ENCODE measurements around the gene RGS6. TPM values are rescaled to one million over a fixed set of nuclear protein-coding genes. Genes with fewer than 3 reads are reported as not detected.

RGS6 gene
- total and polyA plus RNA-seq, 4 donors, result 0.06 to 5.3 (median 0.17) TPM; not detected in 1

- H3K4me1 ChIP-seq (ENCODE audit: control insufficient read depth in 4 of 4, insufficient read depth in 4 of 4, low read length in 3 of 4), result no peaks in the 10 kb centered on the region
- no peaks in the 10 kb centered on the region for H3K27me3 ChIP-seq (ENCODE audit: control insufficient read depth in 4 of 4, insufficient read depth in 4 of 4, low read length in 3 of 4)
- no peaks in the 10 kb centered on the region for H3K9me3 ChIP-seq (ENCODE audit: control insufficient read depth in 4 of 4, low read length in 3 of 4)
- TF ChIP-seq YY1 (IDR thresholded peaks at IDR 0.05), result no peak
- TF ChIP-seq GABPA (IDR thresholded peaks at IDR 0.05 in 1 of 2, conservative IDR thresholded peaks at IDR 0.05 in 1 of 2), result no peak
- no peak for DNase-seq (ENCODE audit: low spot score)
- 94% methylated on average over 12 of the region's 12 CpGs for WGBS
- no peaks in the 10 kb centered on the region for H3K36me3 ChIP-seq (ENCODE audit: control insufficient read depth in 4 of 4, insufficient read depth in 3 of 4, low read depth in 1 of 4, low read length in 3 of 4)
- no peak overlapping the region for H3K4me3 ChIP-seq (ENCODE audit: low read depth in 1 of 3, low read length in 3 of 3)
- H3K27ac ChIP-seq (ENCODE audit: low read depth in 1 of 2, low read length in 2 of 2), result no peak overlapping the region
- H3K9ac ChIP-seq (ENCODE audit: low read depth in 1 of 2, low read length in 2 of 2), result no peak overlapping the region
Observed at GRCh38 chr14:72560889-72561493, 628.8 kb downstream of the RGS6 start.

- H3K4me1 ChIP-seq (ENCODE audit: control insufficient read depth in 4 of 4, insufficient read depth in 4 of 4, low read length in 3 of 4), result no peaks in the 10 kb centered on the region
- no peaks in the 10 kb centered on the region for H3K9me3 ChIP-seq (ENCODE audit: control insufficient read depth in 4 of 4, low read length in 3 of 4)
- H3K36me3 ChIP-seq (ENCODE audit: control insufficient read depth in 4 of 4, insufficient read depth in 3 of 4, low read depth in 1 of 4, low read length in 3 of 4), result no peaks in the 10 kb centered on the region
- DNase-seq (ENCODE audit: low spot score), result no peak
- H3K4me3 ChIP-seq (ENCODE audit: low read depth in 1 of 3, low read length in 3 of 3), result no peak overlapping the region
- no peak for TF ChIP-seq REST (IDR thresholded peaks at IDR 0.05)
- TF ChIP-seq CTCF (IDR thresholded peaks at IDR 0.05; ENCODE audit: low read depth, low read length, missing input control), result no peak
- no peak for TF ChIP-seq EGR1 (IDR thresholded peaks at IDR 0.05; ENCODE audit: low read depth in 2 of 2)
- TF ChIP-seq YY1 (IDR thresholded peaks at IDR 0.05), result no peak
- TF ChIP-seq MAX (IDR thresholded peaks at IDR 0.05), result no peak
- TF ChIP-seq HNF4G (IDR thresholded peaks at IDR 0.05), result no peak
- no peak for TF ChIP-seq TAF1 (conservative IDR thresholded peaks at IDR 0.05)
- no peak for TF ChIP-seq JUND (IDR thresholded peaks at IDR 0.05)
- no peak overlapping the region for H3K9ac ChIP-seq (ENCODE audit: low read depth in 1 of 2, low read length in 2 of 2)
- H3K27ac ChIP-seq (ENCODE audit: low read depth in 1 of 2, low read length in 2 of 2), result no peak overlapping the region
- no peaks in the 10 kb centered on the region for H3K27me3 ChIP-seq (ENCODE audit: control insufficient read depth in 4 of 4, insufficient read depth in 4 of 4, low read length in 3 of 4)
- 94% methylated on average over 20 of the region's 20 CpGs for WGBS
Observed at GRCh38 chr14:72562300-72562699, 630.1 kb downstream of the RGS6 start.

- Histone ChIP-seq H3K27ac (ENCODE audit: low read depth in 1 of 2, low read length in 2 of 2) (no peak overlapping the region), H3K36me3 (ENCODE audit: control insufficient read depth in 4 of 4, insufficient read depth in 3 of 4, low read depth in 1 of 4, low read length in 3 of 4) (no peaks in the 10 kb centered on the region), H3K27me3 (ENCODE audit: control insufficient read depth in 4 of 4, insufficient read depth in 4 of 4, low read length in 3 of 4) (no peaks in the 10 kb centered on the region), H3K9me3 (ENCODE audit: control insufficient read depth in 4 of 4, low read length in 3 of 4) (no peaks in the 10 kb centered on the region), H3K4me1 (ENCODE audit: control insufficient read depth in 4 of 4, insufficient read depth in 4 of 4, low read length in 3 of 4) (peaks cover 0 to 11% (median 6%) of the 10 kb centered on the region in 4 donors), H3K4me3 (ENCODE audit: low read depth in 1 of 3, low read length in 3 of 3) (no peak overlapping the region), H3K9ac (ENCODE audit: low read depth in 1 of 2, low read length in 2 of 2) (no peak overlapping the region)
- 91% methylated on average over 7 of the region's 7 CpGs for WGBS
- no peak for DNase-seq (ENCODE audit: low spot score)
- TF ChIP-seq MAX (IDR thresholded peaks at IDR 0.05) (no peak), REST (IDR thresholded peaks at IDR 0.05) (no peak), NR2F2 (IDR thresholded peaks at IDR 0.05) (no peak), ZBTB33 (IDR thresholded peaks at IDR 0.05) (no peak), SP1 (IDR thresholded peaks at IDR 0.05) (no peak), TAF1 (conservative IDR thresholded peaks at IDR 0.05) (no peak), RAD21 (IDR thresholded peaks at IDR 0.05) (no peak), ATF3 (IDR thresholded peaks at IDR 0.05) (no peak)
Observed at GRCh38 chr14:72563676-72564075, 631.4 kb downstream of the RGS6 start.
